Activated T-cell treated with anti-CD3 and anti-CD28 coated beads for 24 hours (primary cell): ENCODE results near the gene SRBD1.

Source experiments
- DNase-seq: peaks from one replicate; pipeline ENCODE4 v3.0.0-alpha.2; 2020; ENCODE audit warnings: low read depth

Gene SRBD1

GRCh38 chr2:45631955-45632354 is 20.9 kb upstream of the SRBD1 start:
- no peak for DNase-seq

GRCh38 chr2:45631319-45631718 is 20.3 kb upstream of the SRBD1 start:
- DNase-seq = no peak

- DNase-seq = no peak
Measured at GRCh38 chr2:45629971-45630370, 18.9 kb upstream of the SRBD1 start.

- no peak for DNase-seq
Measured at GRCh38 chr2:45627911-45628310, 16.8 kb upstream of the SRBD1 start.

GRCh38 chr2:45626387-45627221 is 15.5 kb upstream of the SRBD1 start:
- no peak for DNase-seq

- no peak for DNase-seq
Measured at GRCh38 chr2:45625824-45626223, 14.8 kb upstream of the SRBD1 start.

- no peak for DNase-seq
Measured at GRCh38 chr2:45623098-45623497, 12.0 kb upstream of the SRBD1 start.

GRCh38 chr2:45622336-45623075 is 11.4 kb upstream of the SRBD1 start:
- DNase-seq = no peak

- DNase-seq = no peak
Measured at GRCh38 chr2:45617496-45617895, 6.4 kb upstream of the SRBD1 start.

- DNase-seq = no peak
Measured at GRCh38 chr2:45616658-45617411, 5.8 kb upstream of the SRBD1 start.

GRCh38 chr2:45614871-45615415 is 3.9 kb upstream of the SRBD1 start:
- no peak for DNase-seq

GRCh38 chr2:45614330-45614729 is 3.3 kb upstream of the SRBD1 start:
- DNase-seq = no peak

GRCh38 chr2:45612731-45613130 is 1.7 kb upstream of the SRBD1 start:
- no peak for DNase-seq

- no peak for DNase-seq
Measured at GRCh38 chr2:45612285-45612684, 1.2 kb upstream of the SRBD1 start.

GRCh38 chr2:45610281-45611019 is 617 bp downstream of the SRBD1 start:
- DNase-seq = peak; percentile 18

- no peak for DNase-seq
Measured at GRCh38 chr2:45607701-45608100, 3.4 kb downstream of the SRBD1 start.

- no peak for DNase-seq
Measured at GRCh38 chr2:45606796-45607195, 4.3 kb downstream of the SRBD1 start.

GRCh38 chr2:45605116-45605515 is 6.0 kb downstream of the SRBD1 start:
- DNase-seq = no peak

- DNase-seq = no peak
Measured at GRCh38 chr2:45602624-45603023, 8.4 kb downstream of the SRBD1 start.

GRCh38 chr2:45598545-45598944 is 12.5 kb downstream of the SRBD1 start:
- DNase-seq = no peak

GRCh38 chr2:45596761-45597160 is 14.3 kb downstream of the SRBD1 start:
- no peak for DNase-seq
